Thoracic aorta (tissue), 2 donors: ENCODE measurements around the gene CORO6. TPM values are rescaled to one million over a fixed set of nuclear protein-coding genes. Genes with fewer than 3 reads are reported as not detected.
"Not testable (repeated sequence)": the region's sequence is repeated elsewhere in the genome, so short reads cannot be mapped to it uniquely, and the experiment has no call there.

ENCODE experiments used
- ATAC-seq: fragments of 150-250 bp; one replicate; pipeline ENCODE4 v1.8.0; 2017; ENCODE audit warnings: low read depth; ENCODE audit not compliant: insufficient number of reproducible peaks, low FRiP score
- DNase-seq: peaks from one replicate; pipeline ENCODE4 v3.0.0-alpha.2; 2020; ENCODE audit warnings: low spot score
- H3K27ac ChIP-seq, 2 donors: fragments of 200-600 bp; sonication (generic); 1 replicate in 1 of 2; 2 replicates in 1 of 2; pipeline ENCODE4 v1.5.1; 2016; ENCODE audit warnings: mild to moderate bottlenecking in 2 of 2, moderate library complexity in 2 of 2
- H3K27me3 ChIP-seq: fragments of 200-600 bp; sonication (generic); replicated peaks from 2 replicates; pipeline ENCODE4 v1.6.0; 2016; ENCODE audit warnings: mild to moderate bottlenecking; ENCODE audit not compliant: insufficient read depth
- H3K36me3 ChIP-seq: fragments of 200-600 bp; sonication (generic); one replicate; pipeline ENCODE4 v1.5.1; 2016
- H3K4me1 ChIP-seq, 2 donors: fragments of 200-600 bp; sonication (generic); 1 replicate in 1 of 2; 2 replicates in 1 of 2; pipeline versions ENCODE4 v1.5.1 to v1.6.0; 2016; ENCODE audit warnings: low read depth in 2 of 2, mild to moderate bottlenecking in 1 of 2; ENCODE audit not compliant: control insufficient read depth in 1 of 2
- H3K4me3 ChIP-seq: fragments of 200-600 bp; sonication (generic); 2 replicates; pipeline ENCODE4 v1.5.1; 2016; ENCODE audit warnings: mild to moderate bottlenecking
- H3K9me3 ChIP-seq: fragments of 200-600 bp; sonication (generic); 2 replicates; pipeline ENCODE4 v1.5.1; 2016
- CTCF ChIP-seq: fragments of 200-600 bp; sonication (generic); IDR thresholded peaks from one replicate; pipeline ENCODE4 v1.5.1; 2019; ENCODE audit warnings: antibody characterized with exemption
- total RNA-seq, 2 donors: library from RNA; depleted of rRNA; stranded (reverse); fragments of >200 nt; gene quantifications; one replicate each; pipeline versions ENCODE4 v1.1.0 to v1.2.3, GENCODE V29; 2016

The CORO6 gene
- total RNA-seq, 2 donors from 2014 or later, result 35.5 to 55.0 TPM

DNA sequence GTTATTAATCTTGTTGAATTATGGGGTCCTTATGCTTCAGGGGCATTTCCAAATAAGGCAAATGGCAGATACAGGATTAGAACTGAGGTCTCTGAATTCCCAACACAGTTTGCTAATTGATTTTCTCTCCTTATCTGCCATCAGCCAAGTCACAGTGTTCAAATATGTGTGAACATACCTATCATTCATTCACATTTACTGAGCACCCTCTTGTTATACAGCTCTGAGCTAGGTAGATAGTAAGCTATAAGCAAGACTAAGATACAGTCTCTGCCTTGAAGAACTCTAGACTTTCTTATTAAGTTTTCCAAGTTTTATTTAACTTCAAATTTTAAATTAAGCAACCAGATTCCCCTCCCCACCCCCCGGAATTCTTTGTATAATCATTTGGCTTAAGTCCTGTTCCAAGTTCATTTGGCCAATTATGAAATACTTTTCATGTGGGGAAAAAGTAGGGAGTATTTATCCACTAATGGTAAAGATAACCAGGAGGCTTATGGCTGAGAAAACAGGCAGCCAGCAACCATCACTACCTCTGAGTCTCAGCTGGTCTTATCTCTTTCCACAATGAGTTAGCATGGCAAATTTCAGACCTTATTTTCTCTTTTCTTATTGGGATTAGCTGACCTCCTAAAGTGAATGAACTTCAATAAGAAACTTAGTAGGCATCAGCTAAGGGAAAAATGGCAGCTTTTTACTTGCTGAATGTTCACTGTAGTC, 31.4 kb upstream of the CORO6 start:
- no peak overlapping the region for H3K27ac ChIP-seq
- H3K9me3 ChIP-seq, result no peaks in the 10 kb centered on the region
- H3K27me3 ChIP-seq, result no peaks in the 10 kb centered on the region
- no peaks in the 10 kb centered on the region for H3K36me3 ChIP-seq
- H3K4me3 ChIP-seq, result no peak overlapping the region
- no peak for TF ChIP-seq CTCF
- no peaks in the 10 kb centered on the region for H3K4me1 ChIP-seq
- no peak for ATAC-seq
- DNase-seq, result no peak

DNA sequence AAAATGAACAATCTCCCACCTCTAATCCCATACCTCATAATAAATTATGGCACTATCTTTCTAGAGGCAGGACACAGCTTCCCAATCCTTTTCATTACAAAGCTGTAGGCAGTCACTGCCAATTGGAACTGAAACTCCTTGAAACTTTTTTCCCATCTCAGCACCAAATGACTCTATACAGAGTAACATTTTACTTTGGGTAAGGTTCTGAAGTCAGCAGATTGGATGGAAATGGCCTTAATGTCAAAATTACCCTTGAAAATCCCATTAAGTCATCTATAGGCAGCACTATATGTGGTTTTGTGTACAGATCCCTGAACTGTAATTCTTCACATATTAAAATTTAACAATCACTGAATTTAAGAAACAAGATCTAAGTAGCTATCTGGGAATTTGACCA, 30.3 kb upstream of the CORO6 start:
- H3K27me3 ChIP-seq, result no peaks in the 10 kb centered on the region
- no peak for TF ChIP-seq CTCF
- DNase-seq (no peak), ATAC-seq (no peak)
- H3K4me3 ChIP-seq, result no peak overlapping the region
- H3K9me3 ChIP-seq, result no peaks in the 10 kb centered on the region
- no peaks in the 10 kb centered on the region for H3K36me3 ChIP-seq
- no peak overlapping the region for H3K27ac ChIP-seq
- no peaks in the 10 kb centered on the region for H3K4me1 ChIP-seq

GRCh38 chr17:29651913-29652312, 29.2 kb upstream of the CORO6 start:
- DNase-seq, H3K36me3 ChIP-seq, H3K4me3 ChIP-seq, H3K9me3 ChIP-seq, ATAC-seq, H3K4me1 ChIP-seq, H3K27ac ChIP-seq, H3K27me3 ChIP-seq: not testable (repeated sequence)

- Histone ChIP-seq H3K27ac (no peak overlapping the region), H3K36me3 (no peaks in the 10 kb centered on the region), H3K9me3 (no peaks in the 10 kb centered on the region), H3K4me3 (no peak overlapping the region), H3K27me3 (no peaks in the 10 kb centered on the region), H3K4me1 (peaks cover 9 to 15% of the 10 kb centered on the region in 2 donors)
- TF ChIP-seq CTCF, result no peak
- DNase-seq (no peak), ATAC-seq (no peak)
These were observed 27.7 kb upstream of the CORO6 start for GRCh38 chr17:29650396-29650795.

- Histone ChIP-seq H3K4me3 (no peak overlapping the region), H3K27me3 (no peaks in the 10 kb centered on the region), H3K36me3 (no peaks in the 10 kb centered on the region), H3K9me3 (no peaks in the 10 kb centered on the region), H3K27ac (no peak overlapping the region), H3K4me1 (peaks cover 17 to 25% of the 10 kb centered on the region in 2 donors)
- TF ChIP-seq CTCF, result no peak
- ATAC-seq (no peak), DNase-seq (no peak)
These were observed 26.6 kb upstream of the CORO6 start for GRCh38 chr17:29649359-29649758.

GRCh38 chr17:29648005-29648404, 25.3 kb upstream of the CORO6 start:
- Histone ChIP-seq H3K36me3 (no peaks in the 10 kb centered on the region), H3K4me1 (peaks cover 17 to 36% of the 10 kb centered on the region in 2 donors), H3K27me3 (no peaks in the 10 kb centered on the region), H3K9me3 (no peaks in the 10 kb centered on the region), H3K4me3 (no peak overlapping the region), H3K27ac (no peak overlapping the region)
- DNase-seq, result no peak
- no peak for ATAC-seq
- no peak for TF ChIP-seq CTCF
